H1 (cell line): Measurements from ENCODE around the gene NGFR. TPM values are rescaled to one million over a fixed set of nuclear protein-coding genes. Genes with fewer than 3 reads are reported as not detected.

Experiments
- CTCF ChIA-PET: fragments of 300-600 bp; sonication (Branson Sonifier 250); formaldehyde crosslinking; loops from one replicate; lab custom pipeline; 2021; ENCODE audit not compliant: partially characterized antibody; lab: Charles Lee
- POLR2A ChIA-PET: fragments of 300-600 bp; sonication (Branson Sonifier 250); formaldehyde crosslinking; loops from one replicate; lab custom pipeline; 2021; ENCODE audit warnings: inconsistent platforms; ENCODE audit not compliant: partially characterized antibody; lab: Charles Lee
- DNase-seq, 2 experiments: peaks; one replicate each; pipeline versions ENCODE4 v3.0.0 to v3.0.0-alpha.2; 2010 to 2022; ENCODE audit warnings: low spot score in 2 of 2, low read depth in 1 of 2, mixed read lengths in 1 of 2
- FAIRE-seq: peaks from 2 replicates; lab custom pipeline; 2011; peaks lifted over from hg19 to GRCh38; lab: Jason Lieb, UNC
- H2AFZ ChIP-seq: 2 replicates; pipeline ENCODE4 v1.8.1; 2012; ENCODE audit warnings: low read length, inconsistent platforms
- H2AK5ac ChIP-seq: 2 replicates; pipeline ENCODE4 v1.6.1; 2013; ENCODE audit warnings: low read depth, low read length
- H2BK120ac ChIP-seq: replicated peaks from 2 replicates; pipeline ENCODE3; 2013; ENCODE audit warnings: low read depth, low read length, inconsistent platforms
- H2BK12ac ChIP-seq: 2 replicates; pipeline ENCODE4 v1.6.1; 2013; ENCODE audit warnings: low read depth, low read length
- H2BK15ac ChIP-seq: 2 replicates; pipeline ENCODE4 v1.6.1; 2013; ENCODE audit warnings: low read length
- H2BK20ac ChIP-seq: 2 replicates; pipeline ENCODE4 v1.6.1; 2013; ENCODE audit warnings: low read length
- H2BK5ac ChIP-seq: 2 replicates; pipeline ENCODE4 v1.6.1; 2013; ENCODE audit warnings: low read depth, low read length
- H3K14ac ChIP-seq: 2 replicates; pipeline ENCODE4 v1.6.1; 2013; ENCODE audit warnings: inconsistent platforms; ENCODE audit not compliant: insufficient read length
- H3K18ac ChIP-seq: 2 replicates; pipeline ENCODE4 v1.6.1; 2013; ENCODE audit warnings: low read length; ENCODE audit errors: extremely low read depth
- H3K23ac ChIP-seq: 2 replicates; pipeline ENCODE4 v1.6.1; 2013; ENCODE audit warnings: inconsistent platforms; ENCODE audit not compliant: insufficient read length
- H3K23me2 ChIP-seq: 2 replicates; pipeline ENCODE4 v1.6.1; 2013; ENCODE audit warnings: low read depth, low read length
- H3K27ac ChIP-seq: 2 replicates; pipeline ENCODE4 v1.6.1; 2011; ENCODE audit warnings: low read depth, low read length, inconsistent platforms
- H3K27me3 ChIP-seq, 4 experiments: replicated peaks in 1 of 4; 1 replicate in 1 of 4; 2 replicates in 3 of 4; pipeline versions ENCODE4 v1.6.1 to v1.8.1; 2011 to 2013; ENCODE audit warnings: low read length in 3 of 4, mild to moderate bottlenecking in 3 of 4, inconsistent platforms in 2 of 4, mixed read lengths in 2 of 4, moderate library complexity in 1 of 4; ENCODE audit not compliant: control insufficient read depth in 3 of 4, insufficient read depth in 3 of 4; ENCODE audit errors: extremely low read depth in 1 of 4
- H3K36me3 ChIP-seq, 4 experiments: 2 replicates each; pipeline versions ENCODE4 v1.6.1 to v1.8.1; 2011 to 2013; ENCODE audit warnings: mild to moderate bottlenecking in 4 of 4, low read length in 3 of 4, moderate library complexity in 2 of 4, control low read depth in 1 of 4, inconsistent platforms in 1 of 4; ENCODE audit not compliant: insufficient read depth in 4 of 4, control insufficient read depth in 2 of 4
- H3K4ac ChIP-seq: replicated peaks from 2 replicates; pipeline ENCODE3; 2013; ENCODE audit warnings: low read length, low read depth, mixed read lengths, inconsistent platforms; ENCODE audit not compliant: insufficient read length
- H3K4me1 ChIP-seq, 4 experiments: replicated peaks in 1 of 4; 1 replicate in 1 of 4; 2 replicates in 3 of 4; pipeline versions ENCODE4 v1.6.1 to v1.8.1; 2011 to 2013; ENCODE audit warnings: low read length in 3 of 4, inconsistent platforms in 2 of 4, mixed read lengths in 1 of 4; ENCODE audit not compliant: insufficient read depth in 4 of 4, control insufficient read depth in 3 of 4
- H3K4me2 ChIP-seq, 2 experiments: 2 replicates each; pipeline versions ENCODE4 v1.6.1 to v1.8.1; 2011 to 2013; ENCODE audit warnings: low read depth in 2 of 2, low read length in 2 of 2, control low read depth in 1 of 2, inconsistent platforms in 1 of 2, mild to moderate bottlenecking in 1 of 2; ENCODE audit not compliant: insufficient read depth in 1 of 2
- H3K4me3 ChIP-seq, 4 experiments: fragments of 200-600, 300-600 bp in 1 of 4; sonication (generic), shearing (Covaris generic), sonication (Bioruptor Twin) in 1 of 4; 2 replicates each; pipeline versions ENCODE4 v1.5.1 to v1.8.1; 2011 to 2016; ENCODE audit warnings: low read length in 4 of 4, low read depth in 3 of 4, control low read depth in 2 of 4, inconsistent platforms in 2 of 4, mild to moderate bottlenecking in 2 of 4, mixed read lengths in 1 of 4, moderate library complexity in 1 of 4; ENCODE audit not compliant: insufficient read depth in 2 of 4; ENCODE audit errors: extremely low read depth in 1 of 4
- H3K56ac ChIP-seq: replicated peaks from 2 replicates; pipeline ENCODE3; 2013; ENCODE audit warnings: low read depth, mild to moderate bottlenecking, mixed read lengths, low read length, inconsistent platforms; ENCODE audit not compliant: insufficient read length
- H3K79me1 ChIP-seq: 2 replicates; pipeline ENCODE4 v1.6.1; 2013; ENCODE audit warnings: low read depth, low read length, control low read depth
- H3K79me2 ChIP-seq, 2 experiments: 2 replicates each; pipeline versions ENCODE4 v1.6.1 to v1.8.1; 2012 to 2013; ENCODE audit warnings: low read length in 2 of 2, mild to moderate bottlenecking in 2 of 2, inconsistent platforms in 1 of 2; ENCODE audit not compliant: insufficient read depth in 2 of 2, control insufficient read depth in 1 of 2
- H3K9ac ChIP-seq, 4 experiments: replicated peaks in 1 of 4; 1 replicate in 1 of 4; 2 replicates in 3 of 4; pipeline versions ENCODE4 v1.6.1 to v1.8.1; 2011 to 2013; ENCODE audit warnings: low read depth in 3 of 4, low read length in 3 of 4, control low read depth in 2 of 4, mild to moderate bottlenecking in 2 of 4, moderate library complexity in 2 of 4, inconsistent platforms in 1 of 4; ENCODE audit errors: extremely low read depth in 1 of 4
- H3K9me3 ChIP-seq, 2 experiments: 2 replicates each; pipeline versions ENCODE4 v1.6.1 to v1.8.1; 2012 to 2013; ENCODE audit warnings: mild to moderate bottlenecking in 2 of 2, moderate library complexity in 2 of 2, control low read depth in 1 of 2, inconsistent platforms in 1 of 2, low read depth in 1 of 2, low read length in 1 of 2, mixed read lengths in 1 of 2; ENCODE audit not compliant: insufficient read depth in 2 of 2
- H4K20me1 ChIP-seq, 2 experiments: replicated peaks in 1 of 2; 2 replicates each; pipeline versions ENCODE3 to v1.8.1; 2011 to 2013; ENCODE audit warnings: inconsistent platforms in 2 of 2, low read length in 2 of 2, mild to moderate bottlenecking in 1 of 2; ENCODE audit not compliant: insufficient read depth in 2 of 2, control insufficient read depth in 1 of 2
- H4K5ac ChIP-seq: 2 replicates; pipeline ENCODE4 v1.6.1; 2013; ENCODE audit warnings: low read length, low read depth, mixed read lengths, inconsistent platforms; ENCODE audit not compliant: insufficient read length
- H4K8ac ChIP-seq: 2 replicates; pipeline ENCODE4 v1.8.0; 2013; ENCODE audit warnings: mild to moderate bottlenecking, moderate library complexity, low read length, inconsistent platforms; ENCODE audit not compliant: insufficient read depth; ENCODE audit errors: extremely low read depth
- H4K91ac ChIP-seq: replicated peaks from 2 replicates; pipeline ENCODE3; 2013; ENCODE audit warnings: low read length, mixed read lengths, inconsistent platforms; ENCODE audit not compliant: insufficient read length
- JUN ChIP-seq: IDR thresholded peaks from 2 replicates; pipeline ENCODE4 v1.6.1; 2011; ENCODE audit warnings: low read depth, mild to moderate bottlenecking, improper control_type of control experiment, low read length
- KDM4A ChIP-seq: IDR thresholded peaks from one replicate; pipeline ENCODE4 v1.7.1; 2012; ENCODE audit warnings: low read depth, mild to moderate bottlenecking, moderate library complexity, low read length, inconsistent platforms; ENCODE audit not compliant: severe bottlenecking
- POLR2A ChIP-seq, 2 experiments: IDR thresholded peaks; 1 replicate in 1 of 2; 2 replicates in 1 of 2; pipeline ENCODE4 v1.6.1; 2011; ENCODE audit warnings: low read depth in 2 of 2, low read length in 2 of 2, mild to moderate bottlenecking in 2 of 2; ENCODE audit errors: control extremely low read depth in 1 of 2
- RAD21 ChIP-seq, 2 experiments: IDR thresholded peaks in 1 of 2; conservative IDR thresholded peaks in 1 of 2; 2 replicates each; pipeline ENCODE4 v1.6.1; 2011; ENCODE audit warnings: low read depth in 2 of 2, low read length in 2 of 2, improper control_type of control experiment in 1 of 2, inconsistent platforms in 1 of 2, mild to moderate bottlenecking in 1 of 2, moderate library complexity in 1 of 2
- TAF7 ChIP-seq: optimal IDR thresholded peaks from 2 replicates; pipeline ENCODE3; 2011; ENCODE audit warnings: low read depth, mild to moderate bottlenecking, inconsistent platforms, low read length, moderate library complexity, borderline replicate concordance
- TEAD4 ChIP-seq: IDR thresholded peaks from 2 replicates; pipeline ENCODE4 v1.6.1; 2012; ENCODE audit warnings: low read depth, low read length, inconsistent platforms, mixed read lengths
- WGBS, 2 experiments: shearing (Covaris generic) in 1 of 2; methylation state at CpG; one replicate each; pipeline versions ENCODE4 v1.1.6 to v1.1.7; 2013 to 2015; ENCODE audit warnings: low lambda C conversion rate in 2 of 2, mixed read lengths in 2 of 2, inconsistent platforms in 1 of 2, low coverage in 1 of 2, missing lambda C conversion rate in 1 of 2; ENCODE audit not compliant: insufficient replicate concordance in 2 of 2, insufficient coverage in 1 of 2, insufficient read length in 1 of 2; ENCODE audit errors: extremely low coverage in 1 of 2, missing lambda C conversion rate in 1 of 2; 5-methylcytosine and 5-hydroxymethylcytosine counted together
- long read RNA-seq, 2 experiments: library from RNA in 1 of 2; library from capped mRNA in 1 of 2; stranded (forward); transcript quantifications; one replicate each; pipeline ENCODE4 v2.0.0, GENCODE V29; 2021; ENCODE audit warnings: inconsistent platforms in 1 of 2
- polyA minus RNA-seq, 3 experiments: library from RNA; depleted of rRNA, polyadenylated mRNA; stranded (reverse); fragments of >200 nt; gene quantifications; 1 replicate in 2 of 3; 2 replicates in 1 of 3; pipeline ENCODE4 v1.2.3, GENCODE V29; 2011
- polyA plus RNA-seq, 7 experiments: library from polyadenylated mRNA; depleted of rRNA in 3 of 7; stranded (reverse) in 5 of 7; unstranded in 2 of 7; fragments of >200 nt in 5 of 7; fragments of 200-250 nt in 2 of 7; gene quantifications; 1 replicate in 5 of 7; 2 replicates in 1 of 7; 4 replicates in 1 of 7; pipeline versions ENCODE4 v1.2.1 to v1.2.3, GENCODE V29; 2011 to 2013; ENCODE audit warnings: missing spikeins in 2 of 7, mixed read lengths in 2 of 7
- total RNA-seq: library from RNA; stranded (reverse); fragmentation: NEBNext Ultra II Directional; extraction: Animal tissue kit (Norgen Biotek cat#: 25700); gene quantifications from 2 replicates; pipeline ENCODE4 v1.2.1, GENCODE V29; 2021

The NGFR gene, protein sequence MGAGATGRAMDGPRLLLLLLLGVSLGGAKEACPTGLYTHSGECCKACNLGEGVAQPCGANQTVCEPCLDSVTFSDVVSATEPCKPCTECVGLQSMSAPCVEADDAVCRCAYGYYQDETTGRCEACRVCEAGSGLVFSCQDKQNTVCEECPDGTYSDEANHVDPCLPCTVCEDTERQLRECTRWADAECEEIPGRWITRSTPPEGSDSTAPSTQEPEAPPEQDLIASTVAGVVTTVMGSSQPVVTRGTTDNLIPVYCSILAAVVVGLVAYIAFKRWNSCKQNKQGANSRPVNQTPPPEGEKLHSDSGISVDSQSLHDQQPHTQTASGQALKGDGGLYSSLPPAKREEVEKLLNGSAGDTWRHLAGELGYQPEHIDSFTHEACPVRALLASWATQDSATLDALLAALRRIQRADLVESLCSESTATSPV
- total RNA-seq = 8.1 TPM in 2 replicates
- polyA plus RNA-seq (2011; rRNA removed) = 10.3 and 19.4 TPM in 2 replicates
- 13.8 TPM for polyA plus RNA-seq (2011; cell fraction: cytosol; rRNA removed)
- polyA plus RNA-seq (2011; cell fraction: nucleus; rRNA removed) = 13.1 TPM
- polyA plus RNA-seq (2012, experiment 1 of 2) = 5.7 to 12.2 TPM (median 10.3 TPM) in 4 replicates
- polyA plus RNA-seq (2012, experiment 2 of 2) = 8.0 TPM
- polyA plus RNA-seq (2013, experiment 1 of 2) = 13.1 TPM
- 13.5 TPM for polyA plus RNA-seq (2013, experiment 2 of 2)
- polyA minus RNA-seq (2011; rRNA and poly(A)+ RNA removed) = 4.4 and 5.9 TPM in 2 replicates
- 4.4 TPM for polyA minus RNA-seq (2011; cell fraction: cytosol; rRNA and poly(A)+ RNA removed)
- polyA minus RNA-seq (2011; cell fraction: nucleus; rRNA and poly(A)+ RNA removed) = 5.5 TPM
- long read RNA-seq, experiment 1, partial matches to known transcripts = 1 of 3 reads
- long read RNA-seq, experiment 1, other reads (novel, unspliced or antisense) = 2 of 3 reads
- long read RNA-seq, experiment 2 = 0 reads

DNA sequence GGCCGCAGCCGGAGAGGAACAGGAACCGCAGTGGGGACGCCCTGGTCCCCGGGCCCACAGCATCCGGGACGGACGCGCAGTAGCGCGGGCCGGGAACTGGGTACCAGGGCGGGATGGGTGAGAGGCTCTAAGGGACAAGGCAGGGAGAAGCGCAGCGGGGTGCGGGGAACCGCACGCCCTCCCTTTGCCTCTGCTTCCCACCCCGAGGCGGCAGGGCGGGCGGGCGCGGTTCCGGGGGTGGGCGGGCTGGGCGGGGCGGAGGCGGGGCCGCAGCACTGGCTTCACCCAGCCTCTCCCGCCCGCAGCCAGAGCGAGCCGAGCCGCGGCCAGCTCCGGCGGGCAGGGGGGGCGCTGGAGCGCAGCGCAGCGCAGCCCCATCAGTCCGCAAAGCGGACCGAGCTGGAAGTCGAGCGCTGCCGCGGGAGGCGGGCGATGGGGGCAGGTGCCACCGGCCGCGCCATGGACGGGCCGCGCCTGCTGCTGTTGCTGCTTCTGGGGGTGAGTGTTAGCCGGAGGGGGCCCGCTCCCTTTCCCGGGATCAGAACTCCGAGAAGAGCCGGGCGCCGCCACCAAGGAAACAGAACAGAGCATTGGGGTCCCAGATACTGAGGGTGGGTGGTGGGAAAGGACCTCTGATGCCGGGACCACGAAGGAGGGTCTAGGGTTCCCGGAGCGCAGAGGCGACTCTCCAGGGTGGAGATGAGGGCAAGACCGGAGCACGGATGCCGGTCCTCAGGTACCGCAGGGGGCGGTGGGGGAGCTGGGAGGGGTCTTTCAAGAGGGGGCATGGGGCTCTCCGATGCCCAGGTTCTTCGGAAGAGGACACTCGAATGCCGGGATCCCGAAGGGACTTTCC, at the start of gene NGFR:
Gene NGFR (plus strand): TSS at position 308 of the 856 bp plus-strand sequence. CDS start 125 bp downstream, at position 433.
- H2BK12ac ChIP-seq = peak within 1 kb of the TSS; percentile 86; the same call in 1 of the 2 replicates
- H3K4me2 ChIP-seq = peak within 1 kb of the TSS; percentile 91 to 95
- peak within 1 kb of the TSS; percentile 95 for H2BK15ac ChIP-seq
- no peak within 1 kb of the TSS for H2BK5ac ChIP-seq
- no peaks in the 10 kb centered on the region for H3K36me3 ChIP-seq
- H3K4ac ChIP-seq = peak within 1 kb of the TSS; percentile 76
- H4K20me1 ChIP-seq = peaks cover 0 to 3% of the 10 kb centered on the region in 2 experiments
- H3K79me2 ChIP-seq = no peaks in the 10 kb centered on the region
- FAIRE-seq = no peak
- no peak within 1 kb of the TSS for H2BK120ac ChIP-seq
- no peak within 1 kb of the TSS for H3K56ac ChIP-seq
- ChIA-PET CTCF (interaction anchor here (0.6 to 12.8 kb wide), 18 partner anchors 11 to 125 kb away, joined by 3 to 210 read pairs (median 8); no protein-coding TSS in a partner anchor), POLR2A (interaction anchor here (0.6 to 4.1 kb wide), 6 partner anchors 10 to 67 kb away, joined by 3 to 24 read pairs (median 4); no protein-coding TSS in a partner anchor)
- H3K23me2 ChIP-seq = peaks cover 34% of the 10 kb centered on the region; the same call in 1 of the 2 replicates
- H3K27ac ChIP-seq = no peak within 1 kb of the TSS
- H2AK5ac ChIP-seq = peak within 1 kb of the TSS; percentile 85
- H3K14ac ChIP-seq = no peak within 1 kb of the TSS
- H3K4me1 ChIP-seq = peaks cover 3 to 11% (median 7%) of the 10 kb centered on the region in 4 experiments
- H3K4me3 ChIP-seq = peak within 1 kb of the TSS; percentile 57 to 79 (median 72)
- peak within 1 kb of the TSS; percentile 25 for H4K5ac ChIP-seq
- H2BK20ac ChIP-seq = no peak within 1 kb of the TSS
- peak within 1 kb of the TSS; percentile 95 for H4K8ac ChIP-seq
- peak within 1 kb of the TSS in 2 of 4 experiments; percentile 1 to 55; a peak in 3 of 7 replicates for H3K9ac ChIP-seq
- H2AFZ ChIP-seq = peak within 1 kb of the TSS; percentile 64; the same call in 1 of the 2 replicates
- 3% methylated on average over 23 of the region's 79 CpGs; no CpG with 5 or more reads in 1 of the 2 experiments for WGBS, 2 experiments
- H4K91ac ChIP-seq = peak within 1 kb of the TSS; percentile 14
- H3K9me3 ChIP-seq = no peaks in the 10 kb centered on the region
- no peak within 1 kb of the TSS for H3K23ac ChIP-seq
- H3K79me1 ChIP-seq = no peaks in the 10 kb centered on the region
- H3K27me3 ChIP-seq = peaks cover 12 to 47% (median 38%) of the 10 kb centered on the region in 4 experiments
- peak within 1 kb of the TSS; percentile 83 for H3K18ac ChIP-seq
- peak in 1 of 2 experiments; percentile 79 for DNase-seq
- TF ChIP-seq KDM4A (peak; percentile 54), POLR2A (IDR thresholded peaks at IDR 0.05; ENCODE audit: control extremely low read depth in 1 of 2, low read depth in 2 of 2, low read length in 2 of 2) (peak in 1 of 2 experiments; percentile 61; a peak in 2 of 3 replicates), RAD21 (IDR thresholded peaks at IDR 0.05 in 1 of 2, conservative IDR thresholded peaks at IDR 0.05 in 1 of 2; ENCODE audit: low read depth in 2 of 2, low read length in 2 of 2) (peak in 1 of 2 experiments; percentile 3; a peak in 1 of 4 replicates), JUN (no peak), TAF7 (peak; percentile 50), TEAD4 (no peak)
